AG09319 (cell line): Measurements from ENCODE around the gene TPSB2.

ENCODE experiments used
- DNase-seq: peaks from one replicate; pipeline ENCODE4 v3.0.0-alpha.2; 2010; ENCODE audit warnings: low read depth; ENCODE audit errors: extremely low read depth
- TF ChIP-seq, protein P1 (sequence below): IDR thresholded peaks from 2 replicates; pipeline ENCODE4 v1.5.1; 2011; ENCODE audit warnings: low read depth, mild to moderate bottlenecking, inconsistent platforms, low read length, moderate library complexity

Gene TPSB2

DNA sequence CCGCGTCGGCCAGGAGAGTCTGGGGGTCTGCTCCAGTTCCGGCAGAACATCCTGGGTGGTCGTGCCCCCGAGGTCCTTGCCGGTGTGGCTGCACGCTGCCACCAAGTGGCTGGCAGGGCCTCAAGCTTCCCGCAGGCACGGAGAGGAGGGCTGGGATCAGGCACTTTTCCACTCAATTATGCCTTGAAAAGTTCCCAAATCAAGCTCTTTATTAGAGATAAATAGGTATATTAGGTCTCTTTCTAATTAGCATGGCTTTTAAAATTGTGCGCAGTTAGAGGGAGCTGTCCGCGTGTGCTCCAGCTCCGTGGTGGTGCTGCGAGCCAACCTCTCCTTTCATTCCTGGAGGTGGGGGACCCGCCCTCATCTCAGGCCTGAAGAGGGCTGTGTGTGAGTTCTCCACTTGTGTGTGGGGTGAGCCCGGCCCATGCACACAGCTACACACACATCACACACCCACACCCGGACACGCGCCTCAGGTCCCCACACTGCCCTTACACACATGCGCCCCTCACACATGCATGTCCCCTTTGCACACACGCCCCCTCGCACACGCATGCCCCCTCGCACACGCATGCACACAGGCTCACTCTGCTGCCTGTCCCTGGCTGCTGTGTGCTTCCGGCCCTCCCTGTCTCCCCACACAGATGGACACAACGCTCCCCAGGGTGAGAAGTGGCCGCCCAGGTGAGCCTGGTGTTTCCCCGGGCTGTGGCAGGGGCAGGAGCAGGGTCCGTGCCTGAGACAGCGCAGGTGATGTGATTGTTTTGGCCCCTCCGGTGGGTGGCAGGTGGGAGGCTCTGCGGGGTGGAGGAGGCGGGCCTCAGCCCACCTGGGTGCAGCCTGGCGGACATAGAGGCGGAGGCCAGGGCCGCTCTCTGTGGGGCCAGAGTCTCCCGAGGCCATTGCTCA, 48.3 kb downstream of the TPSB2 start:
- TF ChIP-seq, protein P1, sequence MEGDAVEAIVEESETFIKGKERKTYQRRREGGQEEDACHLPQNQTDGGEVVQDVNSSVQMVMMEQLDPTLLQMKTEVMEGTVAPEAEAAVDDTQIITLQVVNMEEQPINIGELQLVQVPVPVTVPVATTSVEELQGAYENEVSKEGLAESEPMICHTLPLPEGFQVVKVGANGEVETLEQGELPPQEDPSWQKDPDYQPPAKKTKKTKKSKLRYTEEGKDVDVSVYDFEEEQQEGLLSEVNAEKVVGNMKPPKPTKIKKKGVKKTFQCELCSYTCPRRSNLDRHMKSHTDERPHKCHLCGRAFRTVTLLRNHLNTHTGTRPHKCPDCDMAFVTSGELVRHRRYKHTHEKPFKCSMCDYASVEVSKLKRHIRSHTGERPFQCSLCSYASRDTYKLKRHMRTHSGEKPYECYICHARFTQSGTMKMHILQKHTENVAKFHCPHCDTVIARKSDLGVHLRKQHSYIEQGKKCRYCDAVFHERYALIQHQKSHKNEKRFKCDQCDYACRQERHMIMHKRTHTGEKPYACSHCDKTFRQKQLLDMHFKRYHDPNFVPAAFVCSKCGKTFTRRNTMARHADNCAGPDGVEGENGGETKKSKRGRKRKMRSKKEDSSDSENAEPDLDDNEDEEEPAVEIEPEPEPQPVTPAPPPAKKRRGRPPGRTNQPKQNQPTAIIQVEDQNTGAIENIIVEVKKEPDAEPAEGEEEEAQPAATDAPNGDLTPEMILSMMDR, result no peak
- DNase-seq, result no peak

DNA sequence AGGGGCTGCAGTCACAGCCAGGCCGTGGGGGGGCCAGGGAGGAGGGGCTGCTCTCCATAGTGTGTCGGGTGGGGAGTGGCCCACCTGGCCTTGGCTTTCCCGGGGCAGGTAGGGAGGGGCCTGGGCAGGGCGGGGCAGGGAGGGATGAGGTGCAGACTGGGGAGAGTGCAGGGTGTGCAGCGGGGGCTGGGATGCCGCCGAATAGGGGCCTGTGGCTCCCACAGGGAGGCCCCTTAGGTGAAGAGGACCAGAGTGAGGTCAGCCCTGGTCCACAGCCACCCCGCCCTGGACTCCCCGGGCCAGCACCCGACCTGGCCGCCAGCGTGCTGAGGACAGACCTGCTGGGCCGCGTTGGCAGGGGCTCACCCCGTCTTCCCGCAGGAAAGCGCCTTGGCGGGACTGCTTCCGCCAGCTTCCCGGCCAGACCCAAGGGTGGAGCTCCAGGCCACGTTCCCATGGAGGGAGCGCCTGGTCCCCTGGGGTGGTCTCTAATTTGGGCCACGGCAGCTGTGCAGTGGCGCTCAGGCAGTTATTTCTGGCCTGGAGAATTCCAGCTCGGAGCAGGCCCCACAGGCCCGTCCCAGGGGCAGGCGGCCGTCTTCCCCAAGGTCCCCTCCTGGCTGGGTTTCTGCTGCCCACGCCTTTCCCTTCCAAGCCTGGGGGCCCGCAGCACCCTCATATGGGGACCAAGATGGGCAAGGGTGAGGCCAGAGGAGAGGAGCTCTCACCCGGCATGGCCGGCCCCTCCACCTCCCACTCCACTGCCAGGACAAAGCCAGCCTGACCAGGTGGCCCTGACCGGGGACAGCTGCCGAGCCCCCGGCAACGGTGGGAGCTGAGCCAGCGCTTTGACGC, 49.2 kb downstream of the TPSB2 start:
- TF ChIP-seq, protein P1, result no peak
- DNase-seq, result no peak
